Measurements from ENCODE around the gene DSC2.

Gene DSC2

DNA sequence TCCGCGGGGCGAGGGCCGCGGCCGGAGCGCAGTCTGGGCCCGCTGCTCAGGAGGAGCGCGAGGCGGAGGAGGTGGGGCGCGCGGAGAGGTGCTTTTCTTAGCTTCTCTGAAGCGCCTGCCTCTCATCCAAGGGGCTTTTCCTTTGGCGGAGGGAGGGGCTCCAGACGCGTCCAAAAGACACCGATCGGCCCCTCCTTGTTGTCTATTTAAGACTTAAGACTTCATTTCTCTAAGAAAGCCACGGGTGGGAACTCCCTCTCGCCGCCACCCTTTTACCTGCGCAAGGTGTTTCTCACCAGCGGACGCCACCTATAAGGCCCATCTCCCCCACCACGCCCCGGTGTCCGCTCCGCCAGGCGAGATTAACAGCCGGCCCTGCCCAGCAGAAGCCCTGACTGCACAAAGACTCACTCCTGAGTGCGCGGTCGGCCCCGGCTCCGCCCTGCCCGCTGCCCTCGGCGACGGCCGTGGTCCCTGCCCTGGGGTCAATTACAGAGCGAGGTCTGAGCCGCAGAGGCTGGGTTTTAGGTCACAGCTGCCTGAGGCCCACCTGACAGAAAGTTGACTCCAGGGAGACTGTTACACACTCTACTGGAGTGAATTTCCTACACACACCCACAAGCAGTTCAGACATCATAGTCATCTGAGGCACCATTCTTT is at the start of gene DSC2:
Gene DSC2 (minus strand): TSS at position 397 of the 660 bp plus-strand sequence. CDS start 450 bp downstream, outside the sequence.
- DNase-seq (ENCODE audit: extremely low spot score), result peak; percentile 13
- ChIA-PET POLR2A (interaction anchor here (0.6 kb wide), 1 partner anchor 120 kb away, joined by 7 read pairs; no protein-coding TSS in a partner anchor), CTCF (interaction anchor here (1.4 kb wide), 2 partner anchors 25 to 58 kb away, joined by 3 to 4 read pairs; no protein-coding TSS in a partner anchor)
- TF ChIP-seq CTCF (IDR thresholded peaks at IDR 0.05; ENCODE audit: control extremely low read depth, extremely low read depth, low read depth, missing control alignments), result no peak

DNA sequence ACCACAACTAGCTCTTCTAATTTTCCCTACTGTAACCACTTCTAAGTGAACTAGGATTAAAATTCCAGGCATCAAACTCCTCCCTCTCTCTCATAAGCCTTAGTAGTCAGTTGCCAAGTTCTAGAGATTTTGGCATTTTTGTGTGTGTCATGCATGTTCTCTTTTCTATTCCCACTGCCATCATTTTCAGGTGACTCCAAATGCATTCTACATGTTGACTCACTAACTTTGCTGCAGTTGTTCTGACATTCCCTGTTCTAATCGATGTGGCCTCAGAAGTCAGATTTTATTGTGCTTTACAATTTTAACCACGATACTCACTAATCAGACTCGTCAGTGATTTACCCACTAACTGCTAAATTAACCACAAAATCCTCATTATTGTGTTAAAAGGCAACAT is 47.1 kb upstream of the DSC2 start:
- DNase-seq (ENCODE audit: extremely low spot score), result no peak
- no peak for TF ChIP-seq CTCF (IDR thresholded peaks at IDR 0.05; ENCODE audit: control extremely low read depth, extremely low read depth, low read depth, missing control alignments)
- ChIA-PET POLR2A (no interaction called here), CTCF (no interaction called here)

- CTCF ChIA-PET, result no interaction called here
- POLR2A ChIA-PET, result no interaction called here
- no peak for TF ChIP-seq CTCF (IDR thresholded peaks at IDR 0.05; ENCODE audit: control extremely low read depth, extremely low read depth, low read depth, missing control alignments)
- DNase-seq (ENCODE audit: extremely low spot score), result no peak
These were observed 46.4 kb upstream of the DSC2 start for GRCh38 chr18:31148600-31148999.

DNA sequence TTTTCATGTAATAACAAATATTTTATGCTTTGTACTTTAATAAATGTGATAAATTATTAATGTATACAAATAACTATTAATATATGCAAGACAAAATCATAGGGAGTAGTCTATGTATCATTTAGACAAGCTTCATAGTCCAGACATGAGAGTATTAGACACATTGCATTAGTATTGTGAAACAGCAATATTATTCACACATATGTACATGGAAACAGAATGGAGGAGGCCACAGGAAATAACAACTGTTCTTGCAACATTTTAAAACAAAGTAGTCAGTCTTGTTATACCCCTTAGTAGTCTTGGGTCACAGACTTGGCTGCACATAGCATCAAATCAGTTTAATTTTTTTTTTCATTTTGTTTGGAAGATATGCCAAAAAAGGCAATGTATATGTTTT is 44.6 kb upstream of the DSC2 start:
- no peak for DNase-seq (ENCODE audit: extremely low spot score)
- ChIA-PET POLR2A (no interaction called here), CTCF (interaction anchor here (1.0 to 1.2 kb wide), 2 partner anchors 16 to 56 kb away, joined by 3 to 6 read pairs; partner anchors contain the start of gene DSC1)
- TF ChIP-seq CTCF (IDR thresholded peaks at IDR 0.05; ENCODE audit: control extremely low read depth, extremely low read depth, low read depth, missing control alignments), result no peak

DNA sequence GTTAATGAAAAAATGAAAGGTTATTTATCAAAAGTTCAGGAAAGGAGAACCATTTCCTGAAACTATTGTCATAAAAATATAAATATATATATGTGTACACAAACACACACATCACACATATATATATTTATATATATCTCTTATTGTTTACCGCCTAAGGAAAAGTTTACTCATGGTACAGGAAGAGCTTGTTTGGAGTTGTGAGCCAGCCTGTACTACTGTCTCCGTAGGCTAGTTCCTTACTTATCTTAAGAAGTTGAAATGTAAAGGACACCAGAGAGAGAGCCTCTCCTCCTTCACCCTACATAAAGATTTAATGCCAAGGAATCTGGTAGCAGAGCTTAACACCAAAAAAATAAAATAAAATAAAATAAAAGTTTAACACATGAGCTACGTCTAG is 40.8 kb upstream of the DSC2 start:
- ChIA-PET POLR2A (no interaction called here), CTCF (interaction anchor here (0.8 to 2.0 kb wide), 5 partner anchors 10 to 28 kb away, joined by 3 to 6 read pairs (median 4); partner anchors contain the start of gene DSC1)
- TF ChIP-seq CTCF (IDR thresholded peaks at IDR 0.05; ENCODE audit: control extremely low read depth, extremely low read depth, low read depth, missing control alignments), result no peak
- no peak for DNase-seq (ENCODE audit: extremely low spot score)

- CTCF ChIA-PET, result interaction anchor here (0.8 to 1.1 kb wide), 2 partner anchors 14 to 41 kb away, joined by 3 read pairs; no protein-coding TSS in a partner anchor
- POLR2A ChIA-PET, result no interaction called here
- no peak for TF ChIP-seq CTCF (IDR thresholded peaks at IDR 0.05; ENCODE audit: control extremely low read depth, extremely low read depth, low read depth, missing control alignments)
- no peak for DNase-seq (ENCODE audit: extremely low spot score)
These were observed 36.5 kb upstream of the DSC2 start for GRCh38 chr18:31138709-31139108.
